Ishikawa (cell line): ENCODE results near the gene TUSC1.

Experiments
- CEBPB ChIP-seq: IDR thresholded peaks from 2 replicates; pipeline ENCODE4 v1.6.1; 2012
- CREB1 ChIP-seq: IDR thresholded peaks from 2 replicates; pipeline ENCODE4 v1.6.1; 2012; ENCODE audit warnings: low read depth
- EGR1 ChIP-seq: IDR thresholded peaks from 2 replicates; pipeline ENCODE4 v1.6.1; 2012
- EP300 ChIP-seq: IDR thresholded peaks from 2 replicates; pipeline ENCODE4 v1.6.1; 2012; ENCODE audit warnings: borderline replicate concordance
- FOXM1 ChIP-seq: IDR thresholded peaks from 2 replicates; pipeline ENCODE4 v1.6.1; 2012; ENCODE audit warnings: low read depth, borderline replicate concordance
- TAF1 ChIP-seq: IDR thresholded peaks from 2 replicates; pipeline ENCODE4 v1.6.1; 2012; ENCODE audit warnings: low read depth, mild to moderate bottlenecking
- TEAD4 ChIP-seq: IDR thresholded peaks from 2 replicates; pipeline ENCODE4 v1.6.1; 2012
- YY1 ChIP-seq: IDR thresholded peaks from 2 replicates; pipeline ENCODE4 v1.6.1; 2012; ENCODE audit warnings: low read depth
- TF ChIP-seq, protein P1 (sequence below): IDR thresholded peaks from 2 replicates; pipeline ENCODE4 v1.6.1; 2012; ENCODE audit warnings: low read depth, mild to moderate bottlenecking
- TF ChIP-seq, protein P2 (sequence below): IDR thresholded peaks from 2 replicates; pipeline ENCODE4 v1.6.1; 2012

DNA sequence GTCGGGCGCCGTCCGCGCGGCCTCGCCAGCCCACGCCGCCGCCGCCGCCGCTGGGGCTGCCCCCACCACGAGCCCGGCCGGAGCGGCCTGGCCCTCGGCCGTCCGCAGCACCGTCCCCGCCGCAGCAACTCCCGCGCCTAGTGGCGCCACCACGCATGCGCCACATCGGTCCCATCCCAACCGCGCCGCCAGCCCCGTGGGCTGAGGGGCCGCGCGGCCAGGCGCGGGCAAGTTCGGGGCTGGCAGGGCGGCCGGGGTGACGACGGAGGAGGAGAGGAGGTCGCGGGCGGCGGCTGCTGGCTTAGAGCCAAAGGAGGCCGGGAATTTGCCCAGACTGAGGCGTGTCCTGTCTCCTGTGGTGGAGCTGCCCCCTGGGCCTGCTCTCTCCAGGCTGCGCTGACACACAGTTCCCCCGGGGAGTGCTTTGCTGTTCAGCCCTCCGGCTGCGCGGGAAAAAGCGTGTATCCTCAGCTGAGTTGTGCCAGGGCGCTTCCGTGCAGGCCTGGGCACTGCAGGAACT lies at the start of gene TUSC1:
- TF ChIP-seq EGR1 (no peak), YY1 (no peak), EP300 (peak; percentile 41), CEBPB (no peak), TAF1 (no peak; the same call in 1 of the 2 replicates), FOXM1 (no peak), CREB1 (no peak), TEAD4 (peak; percentile 42)
- TF ChIP-seq, protein P1, sequence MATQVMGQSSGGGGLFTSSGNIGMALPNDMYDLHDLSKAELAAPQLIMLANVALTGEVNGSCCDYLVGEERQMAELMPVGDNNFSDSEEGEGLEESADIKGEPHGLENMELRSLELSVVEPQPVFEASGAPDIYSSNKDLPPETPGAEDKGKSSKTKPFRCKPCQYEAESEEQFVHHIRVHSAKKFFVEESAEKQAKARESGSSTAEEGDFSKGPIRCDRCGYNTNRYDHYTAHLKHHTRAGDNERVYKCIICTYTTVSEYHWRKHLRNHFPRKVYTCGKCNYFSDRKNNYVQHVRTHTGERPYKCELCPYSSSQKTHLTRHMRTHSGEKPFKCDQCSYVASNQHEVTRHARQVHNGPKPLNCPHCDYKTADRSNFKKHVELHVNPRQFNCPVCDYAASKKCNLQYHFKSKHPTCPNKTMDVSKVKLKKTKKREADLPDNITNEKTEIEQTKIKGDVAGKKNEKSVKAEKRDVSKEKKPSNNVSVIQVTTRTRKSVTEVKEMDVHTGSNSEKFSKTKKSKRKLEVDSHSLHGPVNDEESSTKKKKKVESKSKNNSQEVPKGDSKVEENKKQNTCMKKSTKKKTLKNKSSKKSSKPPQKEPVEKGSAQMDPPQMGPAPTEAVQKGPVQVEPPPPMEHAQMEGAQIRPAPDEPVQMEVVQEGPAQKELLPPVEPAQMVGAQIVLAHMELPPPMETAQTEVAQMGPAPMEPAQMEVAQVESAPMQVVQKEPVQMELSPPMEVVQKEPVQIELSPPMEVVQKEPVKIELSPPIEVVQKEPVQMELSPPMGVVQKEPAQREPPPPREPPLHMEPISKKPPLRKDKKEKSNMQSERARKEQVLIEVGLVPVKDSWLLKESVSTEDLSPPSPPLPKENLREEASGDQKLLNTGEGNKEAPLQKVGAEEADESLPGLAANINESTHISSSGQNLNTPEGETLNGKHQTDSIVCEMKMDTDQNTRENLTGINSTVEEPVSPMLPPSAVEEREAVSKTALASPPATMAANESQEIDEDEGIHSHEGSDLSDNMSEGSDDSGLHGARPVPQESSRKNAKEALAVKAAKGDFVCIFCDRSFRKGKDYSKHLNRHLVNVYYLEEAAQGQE = no peak
- TF ChIP-seq, protein P2, sequence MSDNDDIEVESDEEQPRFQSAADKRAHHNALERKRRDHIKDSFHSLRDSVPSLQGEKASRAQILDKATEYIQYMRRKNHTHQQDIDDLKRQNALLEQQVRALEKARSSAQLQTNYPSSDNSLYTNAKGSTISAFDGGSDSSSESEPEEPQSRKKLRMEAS = peak; percentile 81
